ENCODE measurements around the gene HEPACAM. TPM values are rescaled to one million over a fixed set of nuclear protein-coding genes. Genes with fewer than 3 reads are reported as not detected.

The HEPACAM gene
- total RNA-seq, 1 donor: under 0.01 TPM

GRCh38 chr11:124884340-124884739 is 51.5 kb downstream of the HEPACAM start:
- no peak overlapping the region for H3K27ac ChIP-seq (ENCODE audit: low read depth, low read length)
- no peak overlapping the region for H3K4me3 ChIP-seq (ENCODE audit: insufficient read depth, low read length)
- H3K36me3 ChIP-seq (ENCODE audit: insufficient read depth, low read length): no peaks in the 10 kb centered on the region
- peak; percentile 45 for DNase-seq (ENCODE audit: insufficient read length, low spot score, missing footprints)
- no peaks in the 10 kb centered on the region for H4K20me1 ChIP-seq (ENCODE audit: insufficient read depth, low read length)
- no peaks in the 10 kb centered on the region for H3K27me3 ChIP-seq (ENCODE audit: insufficient read depth, low read length)
- H3K4me1 ChIP-seq (ENCODE audit: insufficient read depth, low read length): no peaks in the 10 kb centered on the region
- no peaks in the 10 kb centered on the region for H3K79me2 ChIP-seq (ENCODE audit: insufficient read depth, low read length)
- H2AFZ ChIP-seq (ENCODE audit: low read length): no peak overlapping the region
- H3K9me3 ChIP-seq (ENCODE audit: low read depth, low read length): no peaks in the 10 kb centered on the region
- no peak overlapping the region for H3K4me2 ChIP-seq (ENCODE audit: insufficient read depth, low read length)
- TF ChIP-seq CTCF (IDR thresholded peaks at IDR 0.05; ENCODE audit: extremely low read depth, low read depth, low read length): no peak

DNA sequence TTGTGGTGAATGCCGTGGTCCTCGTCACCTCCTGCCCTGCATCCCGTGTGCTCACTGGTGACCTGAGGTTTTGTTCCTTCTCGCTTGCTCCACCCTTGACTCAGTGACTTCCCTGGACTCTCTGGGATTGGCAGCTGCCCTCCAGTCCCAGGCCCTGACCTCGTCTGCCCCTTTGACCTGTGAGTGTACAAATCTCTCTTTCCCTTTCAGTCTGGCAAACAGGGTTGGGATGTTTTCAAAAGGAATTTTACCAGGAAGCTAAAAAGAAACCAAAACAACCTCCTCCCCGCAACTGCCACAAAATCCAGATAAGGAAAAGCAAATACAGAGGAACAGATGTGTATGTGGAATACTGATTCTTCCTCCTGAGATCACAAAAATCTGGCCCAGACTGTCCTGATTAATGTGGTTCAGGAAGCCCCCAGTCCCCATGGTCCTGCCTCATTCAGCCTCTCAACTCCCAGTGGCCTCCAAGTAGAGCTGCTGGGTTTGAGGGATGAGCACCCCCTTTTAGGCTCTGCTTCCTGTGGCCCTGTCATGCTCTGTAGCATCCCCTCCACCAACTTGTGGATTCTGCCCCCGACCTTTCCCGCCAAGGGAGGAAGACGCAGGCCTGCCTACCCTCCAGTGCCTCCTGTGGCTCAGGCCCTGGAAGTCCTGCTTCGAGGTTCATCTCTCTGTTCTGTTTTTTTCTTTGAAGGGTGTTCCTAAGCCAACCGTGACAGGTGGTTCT is 53.3 kb downstream of the HEPACAM start:
- Histone ChIP-seq H4K20me1 (ENCODE audit: insufficient read depth, low read length) (no peaks in the 10 kb centered on the region), H3K4me2 (ENCODE audit: insufficient read depth, low read length) (peak overlapping the region; percentile 9), H3K4me1 (ENCODE audit: insufficient read depth, low read length) (no peaks in the 10 kb centered on the region), H3K79me2 (ENCODE audit: insufficient read depth, low read length) (no peaks in the 10 kb centered on the region), H3K9me3 (ENCODE audit: low read depth, low read length) (no peaks in the 10 kb centered on the region), H3K36me3 (ENCODE audit: insufficient read depth, low read length) (no peaks in the 10 kb centered on the region), H3K27ac (ENCODE audit: low read depth, low read length) (no peak overlapping the region), H3K27me3 (ENCODE audit: insufficient read depth, low read length) (no peaks in the 10 kb centered on the region), H2AFZ (ENCODE audit: low read length) (peak overlapping the region; percentile 57), H3K4me3 (ENCODE audit: insufficient read depth, low read length) (peak overlapping the region; percentile 26)
- TF ChIP-seq CTCF (IDR thresholded peaks at IDR 0.05; ENCODE audit: extremely low read depth, low read depth, low read length): no peak
- peak; percentile 85 for DNase-seq (ENCODE audit: insufficient read length, low spot score, missing footprints)

- Histone ChIP-seq H2AFZ (ENCODE audit: low read length) (no peak overlapping the region), H3K27ac (ENCODE audit: low read depth, low read length) (no peak overlapping the region), H4K20me1 (ENCODE audit: insufficient read depth, low read length) (no peaks in the 10 kb centered on the region), H3K4me3 (ENCODE audit: insufficient read depth, low read length) (no peak overlapping the region), H3K36me3 (ENCODE audit: insufficient read depth, low read length) (no peaks in the 10 kb centered on the region), H3K9me3 (ENCODE audit: low read depth, low read length) (no peaks in the 10 kb centered on the region), H3K79me2 (ENCODE audit: insufficient read depth, low read length) (no peaks in the 10 kb centered on the region), H3K4me2 (ENCODE audit: insufficient read depth, low read length) (no peak overlapping the region), H3K27me3 (ENCODE audit: insufficient read depth, low read length) (no peaks in the 10 kb centered on the region), H3K4me1 (ENCODE audit: insufficient read depth, low read length) (no peaks in the 10 kb centered on the region)
- no peak for TF ChIP-seq CTCF (IDR thresholded peaks at IDR 0.05; ENCODE audit: extremely low read depth, low read depth, low read length)
- peak; percentile 52 for DNase-seq (ENCODE audit: insufficient read length, low spot score, missing footprints)
Observed at GRCh38 chr11:124880958-124881357, 54.9 kb downstream of the HEPACAM start.

- Histone ChIP-seq H3K4me3 (ENCODE audit: insufficient read depth, low read length) (no peak overlapping the region), H3K36me3 (ENCODE audit: insufficient read depth, low read length) (no peaks in the 10 kb centered on the region), H4K20me1 (ENCODE audit: insufficient read depth, low read length) (no peaks in the 10 kb centered on the region), H3K9me3 (ENCODE audit: low read depth, low read length) (no peaks in the 10 kb centered on the region), H3K4me1 (ENCODE audit: insufficient read depth, low read length) (no peaks in the 10 kb centered on the region), H3K27ac (ENCODE audit: low read depth, low read length) (no peak overlapping the region), H3K27me3 (ENCODE audit: insufficient read depth, low read length) (no peaks in the 10 kb centered on the region), H3K4me2 (ENCODE audit: insufficient read depth, low read length) (no peak overlapping the region), H3K79me2 (ENCODE audit: insufficient read depth, low read length) (no peaks in the 10 kb centered on the region), H2AFZ (ENCODE audit: low read length) (no peak overlapping the region)
- TF ChIP-seq CTCF (IDR thresholded peaks at IDR 0.05; ENCODE audit: extremely low read depth, low read depth, low read length): no peak
- DNase-seq (ENCODE audit: insufficient read length, low spot score, missing footprints): peak; percentile 34
Observed at GRCh38 chr11:124880290-124880611, 55.6 kb downstream of the HEPACAM start.

Data from osteoblast (primary cell).